Measurements from ENCODE around the gene SLC22A4. TPM values are rescaled to one million over a fixed set of nuclear protein-coding genes. Genes with fewer than 3 reads are reported as not detected.

Gene SLC22A4
- total RNA-seq, 3 donors from 2014 or later: 1.3 to 4.5 (median 2.3) TPM

- no peak overlapping the region for H3K4me3 ChIP-seq
- DNase-seq (ENCODE audit: low spot score in 2 of 2): peak in 1 of 2 donors; percentile 61
- TF ChIP-seq CTCF (IDR thresholded peaks at IDR 0.05): no peak
- no peak for TF ChIP-seq POLR2A (IDR thresholded peaks at IDR 0.05)
- intact Hi-C loops (cut with DNase I; ENCODE audit: low total_unique reads): no loop called here
- no peaks in the 10 kb centered on the region for H3K9me3 ChIP-seq
- no peaks in the 10 kb centered on the region for H3K36me3 ChIP-seq
- no peaks in the 10 kb centered on the region for H3K27me3 ChIP-seq
- H3K27ac ChIP-seq: peak overlapping the region; percentile 88 to 90
- peaks cover 0 to 19% of the 10 kb centered on the region in 2 donors for H3K4me1 ChIP-seq
Observed at GRCh38 chr5:132253008-132253441, 41.2 kb upstream of the SLC22A4 start.

- intact Hi-C loops (cut with DNase I; ENCODE audit: low total_unique reads): no loop called here
- DNase-seq (ENCODE audit: low spot score in 2 of 2): peak in 1 of 2 donors; percentile 27
- Histone ChIP-seq H3K4me3 (no peak overlapping the region), H3K27ac (peak overlapping the region; percentile 88 to 90), H3K4me1 (peaks cover 0 to 19% of the 10 kb centered on the region in 2 donors), H3K27me3 (no peaks in the 10 kb centered on the region), H3K36me3 (no peaks in the 10 kb centered on the region), H3K9me3 (no peaks in the 10 kb centered on the region)
- TF ChIP-seq POLR2A (IDR thresholded peaks at IDR 0.05): no peak
- no peak for TF ChIP-seq POLR2AphosphoS5 (IDR thresholded peaks at IDR 0.05)
- no peak for TF ChIP-seq CTCF (IDR thresholded peaks at IDR 0.05)
Observed at GRCh38 chr5:132253452-132254320, 40.5 kb upstream of the SLC22A4 start.

- no peaks in the 10 kb centered on the region for H3K27me3 ChIP-seq
- peak overlapping the region; percentile 88 to 90 for H3K27ac ChIP-seq
- H3K4me1 ChIP-seq: peaks cover 1 to 19% of the 10 kb centered on the region in 2 donors
- H3K9me3 ChIP-seq: no peaks in the 10 kb centered on the region
- no peaks in the 10 kb centered on the region for H3K36me3 ChIP-seq
- peak; percentile 73 to 95 for DNase-seq (ENCODE audit: low spot score in 2 of 2)
- intact Hi-C loops (cut with DNase I; ENCODE audit: low total_unique reads): no loop called here
- H3K4me3 ChIP-seq: peak overlapping the region in 1 of 3 donors; percentile 40
- TF ChIP-seq POLR2AphosphoS5 (IDR thresholded peaks at IDR 0.05) (peak; percentile 15 to 75 (median 51)), CTCF (IDR thresholded peaks at IDR 0.05) (no peak)
Observed at GRCh38 chr5:132254321-132254977, 39.7 kb upstream of the SLC22A4 start.

- intact Hi-C loops (cut with DNase I; ENCODE audit: low total_unique reads): no loop called here
- H3K27me3 ChIP-seq: no peaks in the 10 kb centered on the region
- no peaks in the 10 kb centered on the region for H3K9me3 ChIP-seq
- no peaks in the 10 kb centered on the region for H3K36me3 ChIP-seq
- peak overlapping the region; percentile 90 to 95 for H3K27ac ChIP-seq
- DNase-seq (ENCODE audit: low spot score in 2 of 2): peak in 1 of 2 donors; percentile 17
- H3K4me3 ChIP-seq: peak overlapping the region in 1 of 3 donors; percentile 96
- TF ChIP-seq POLR2A (IDR thresholded peaks at IDR 0.05): no peak
- TF ChIP-seq CTCF (IDR thresholded peaks at IDR 0.05): no peak
- no peak for TF ChIP-seq POLR2AphosphoS5 (IDR thresholded peaks at IDR 0.05)
- peaks cover 10 to 33% of the 10 kb centered on the region in 2 donors for H3K4me1 ChIP-seq
Observed at GRCh38 chr5:132256086-132256782, 38.0 kb upstream of the SLC22A4 start.
